ENCODE measurements around the gene PCSK1N.

- TF ChIP-seq SP1 (IDR thresholded peaks at IDR 0.05) (no peak), SUZ12 (IDR thresholded peaks at IDR 0.05) (no peak), FOXA1 (IDR thresholded peaks at IDR 0.05) (no peak), NFRKB (IDR thresholded peaks at IDR 0.05) (no peak), TARDBP (IDR thresholded peaks at IDR 0.05) (no peak)
Measured at GRCh38 chrX:48802905-48803200, 32.6 kb downstream of the PCSK1N start.

Measured in HEK293T (cell line).